ENCODE measurements around the gene GDF3.

GDF3 gene

DNA sequence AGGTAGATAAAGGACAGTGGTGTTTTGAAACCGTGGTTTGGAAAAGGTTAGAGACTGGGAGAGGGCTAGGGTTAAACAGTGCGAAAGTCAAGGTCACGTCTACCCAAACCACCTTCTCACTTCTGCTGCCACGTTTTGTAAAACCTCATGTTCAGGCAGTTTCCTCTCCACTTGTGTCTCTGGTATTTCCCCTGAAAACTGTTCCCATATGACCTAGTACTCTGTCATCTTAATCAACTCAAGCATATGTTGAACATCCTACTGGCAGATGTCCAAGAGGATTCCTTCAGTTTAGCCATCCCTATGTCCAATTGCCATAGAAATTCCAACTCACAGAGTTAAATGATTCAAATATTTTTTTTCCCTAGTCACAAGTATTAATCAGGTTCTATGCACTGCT, 34.2 kb upstream of the GDF3 start:
- TF ChIP-seq EZH2 (IDR thresholded peaks at IDR 0.05; ENCODE audit: borderline replicate concordance, low read length): no peak
- TF ChIP-seq, protein P1, sequence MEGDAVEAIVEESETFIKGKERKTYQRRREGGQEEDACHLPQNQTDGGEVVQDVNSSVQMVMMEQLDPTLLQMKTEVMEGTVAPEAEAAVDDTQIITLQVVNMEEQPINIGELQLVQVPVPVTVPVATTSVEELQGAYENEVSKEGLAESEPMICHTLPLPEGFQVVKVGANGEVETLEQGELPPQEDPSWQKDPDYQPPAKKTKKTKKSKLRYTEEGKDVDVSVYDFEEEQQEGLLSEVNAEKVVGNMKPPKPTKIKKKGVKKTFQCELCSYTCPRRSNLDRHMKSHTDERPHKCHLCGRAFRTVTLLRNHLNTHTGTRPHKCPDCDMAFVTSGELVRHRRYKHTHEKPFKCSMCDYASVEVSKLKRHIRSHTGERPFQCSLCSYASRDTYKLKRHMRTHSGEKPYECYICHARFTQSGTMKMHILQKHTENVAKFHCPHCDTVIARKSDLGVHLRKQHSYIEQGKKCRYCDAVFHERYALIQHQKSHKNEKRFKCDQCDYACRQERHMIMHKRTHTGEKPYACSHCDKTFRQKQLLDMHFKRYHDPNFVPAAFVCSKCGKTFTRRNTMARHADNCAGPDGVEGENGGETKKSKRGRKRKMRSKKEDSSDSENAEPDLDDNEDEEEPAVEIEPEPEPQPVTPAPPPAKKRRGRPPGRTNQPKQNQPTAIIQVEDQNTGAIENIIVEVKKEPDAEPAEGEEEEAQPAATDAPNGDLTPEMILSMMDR (IDR thresholded peaks at IDR 0.05; ENCODE audit: low read length): no peak
- no peaks in the 10 kb centered on the region for H3K4me1 ChIP-seq (ENCODE audit: insufficient read depth, low read length, severe bottlenecking)
- no peak overlapping the region for H3K4me2 ChIP-seq (ENCODE audit: low read length)
- no peaks in the 10 kb centered on the region for H3K9me3 ChIP-seq (ENCODE audit: low read length)
- no peak overlapping the region for H3K4me3 ChIP-seq (ENCODE audit: low read depth, low read length, poor library complexity, severe bottlenecking)
- no peaks in the 10 kb centered on the region for H3K36me3 ChIP-seq (ENCODE audit: insufficient read depth, low read length)
- H2AFZ ChIP-seq (ENCODE audit: low read length): no peak overlapping the region
- no peak overlapping the region for H3K9ac ChIP-seq (ENCODE audit: low read length)
- no peaks in the 10 kb centered on the region for H3K27me3 ChIP-seq (ENCODE audit: insufficient read depth, low read length)
- H3K79me2 ChIP-seq (ENCODE audit: insufficient read depth, low read length): no peaks in the 10 kb centered on the region
- H4K20me1 ChIP-seq (ENCODE audit: insufficient read depth, low read length): no peaks in the 10 kb centered on the region
- no peaks in the 10 kb centered on the region for H3F3A ChIP-seq (ENCODE audit: insufficient read depth, low read length)
- H3K9me2 ChIP-seq (ENCODE audit: low read depth, low read length): no peaks in the 10 kb centered on the region
- no peak overlapping the region for H3K27ac ChIP-seq (ENCODE audit: low read depth, low read length, poor library complexity, severe bottlenecking)

DNA sequence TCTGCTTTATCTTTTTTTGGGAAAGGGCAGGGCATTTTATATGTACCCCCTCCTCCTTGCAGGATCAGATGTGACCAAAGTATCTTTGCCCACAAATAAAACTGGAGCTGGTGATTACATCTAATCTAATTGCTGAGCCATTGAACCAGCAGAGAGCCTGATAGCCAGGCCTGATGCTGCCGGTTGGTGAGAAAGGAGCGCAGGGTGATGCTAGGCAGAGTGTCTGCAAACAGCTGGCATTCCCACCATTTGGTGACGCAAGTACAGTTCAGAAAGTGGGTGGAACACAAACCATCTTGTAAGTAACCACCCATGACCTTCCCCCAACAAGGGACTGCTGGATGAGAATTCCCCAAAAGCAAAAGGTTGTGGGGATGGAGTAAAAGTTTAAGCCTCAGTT, 28.4 kb upstream of the GDF3 start:
- H3K4me2 ChIP-seq (ENCODE audit: low read length): no peak overlapping the region

DNA sequence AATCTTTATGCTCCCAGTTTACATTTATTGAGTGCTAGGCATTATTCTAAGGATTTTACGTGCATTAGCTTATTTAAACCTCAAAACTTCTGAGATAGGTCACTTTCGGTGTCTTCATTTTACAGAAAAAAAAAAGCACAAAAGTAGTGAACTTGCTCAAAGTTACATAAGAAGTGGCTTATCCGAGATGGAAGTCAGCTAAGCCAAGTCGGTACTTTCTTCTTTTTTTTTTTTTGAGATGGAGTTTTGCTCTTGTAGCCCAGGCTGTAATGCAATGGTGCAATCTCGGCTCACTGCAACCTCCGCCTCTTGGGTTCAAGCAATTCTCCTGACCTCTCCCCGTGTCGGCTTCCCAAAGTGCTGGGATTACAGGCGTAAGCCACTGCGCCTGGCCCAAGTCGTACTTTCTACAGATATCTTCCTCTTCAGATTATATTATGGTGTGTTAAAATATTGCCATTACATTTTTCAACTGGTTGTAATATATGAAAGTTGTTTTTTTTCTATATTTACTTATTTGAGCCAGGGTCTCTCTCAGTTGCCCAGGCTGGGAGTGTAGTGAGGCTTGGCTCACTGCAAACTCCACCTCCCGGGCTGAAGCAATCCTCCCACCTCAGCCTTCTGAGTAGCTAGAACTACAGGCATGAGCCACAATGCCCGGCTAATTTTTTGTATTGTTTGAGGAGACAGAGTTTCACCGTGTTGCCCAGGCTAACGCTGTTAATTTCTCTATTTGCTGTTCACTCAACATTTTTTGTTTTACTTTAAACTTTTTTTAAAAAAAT, 24.6 kb upstream of the GDF3 start:
- H3K27ac ChIP-seq (ENCODE audit: low read depth, low read length, poor library complexity, severe bottlenecking): no peak overlapping the region
- no peak overlapping the region for H3K4me3 ChIP-seq (ENCODE audit: low read depth, low read length, poor library complexity, severe bottlenecking)
- H3K4me2 ChIP-seq (ENCODE audit: low read length): no peak overlapping the region
- H3F3A ChIP-seq (ENCODE audit: insufficient read depth, low read length): no peaks in the 10 kb centered on the region
- TF ChIP-seq, protein P1 (IDR thresholded peaks at IDR 0.05; ENCODE audit: low read length): no peak
- no peak for TF ChIP-seq EZH2 (IDR thresholded peaks at IDR 0.05; ENCODE audit: borderline replicate concordance, low read length)
- no peaks in the 10 kb centered on the region for H3K79me2 ChIP-seq (ENCODE audit: insufficient read depth, low read length)
- no peaks in the 10 kb centered on the region for H4K20me1 ChIP-seq (ENCODE audit: insufficient read depth, low read length)
- H3K9me3 ChIP-seq (ENCODE audit: low read length): no peaks in the 10 kb centered on the region
- no peak overlapping the region for H3K9ac ChIP-seq (ENCODE audit: low read length)
- H3K27me3 ChIP-seq (ENCODE audit: insufficient read depth, low read length): no peaks in the 10 kb centered on the region
- H2AFZ ChIP-seq (ENCODE audit: low read length): no peak overlapping the region
- no peaks in the 10 kb centered on the region for H3K4me1 ChIP-seq (ENCODE audit: insufficient read depth, low read length, severe bottlenecking)
- no peaks in the 10 kb centered on the region for H3K36me3 ChIP-seq (ENCODE audit: insufficient read depth, low read length)
- H3K9me2 ChIP-seq (ENCODE audit: low read depth, low read length): no peaks in the 10 kb centered on the region

More for the DNA sequence above, 28.4 kb upstream of the GDF3 start:
- no peaks in the 10 kb centered on the region for H3K9me2 ChIP-seq (ENCODE audit: low read depth, low read length)
- H3K9me3 ChIP-seq (ENCODE audit: low read length): no peaks in the 10 kb centered on the region
- no peak overlapping the region for H3K9ac ChIP-seq (ENCODE audit: low read length)
- H3K27ac ChIP-seq (ENCODE audit: low read depth, low read length, poor library complexity, severe bottlenecking): no peak overlapping the region
- TF ChIP-seq, protein P1 (IDR thresholded peaks at IDR 0.05; ENCODE audit: low read length): no peak
- no peak for TF ChIP-seq EZH2 (IDR thresholded peaks at IDR 0.05; ENCODE audit: borderline replicate concordance, low read length)
- H3F3A ChIP-seq (ENCODE audit: insufficient read depth, low read length): no peaks in the 10 kb centered on the region
- no peaks in the 10 kb centered on the region for H3K36me3 ChIP-seq (ENCODE audit: insufficient read depth, low read length)
- H2AFZ ChIP-seq (ENCODE audit: low read length): no peak overlapping the region
- no peaks in the 10 kb centered on the region for H3K4me1 ChIP-seq (ENCODE audit: insufficient read depth, low read length, severe bottlenecking)
- no peaks in the 10 kb centered on the region for H4K20me1 ChIP-seq (ENCODE audit: insufficient read depth, low read length)
- no peak overlapping the region for H3K4me3 ChIP-seq (ENCODE audit: low read depth, low read length, poor library complexity, severe bottlenecking)
- no peaks in the 10 kb centered on the region for H3K27me3 ChIP-seq (ENCODE audit: insufficient read depth, low read length)
- no peaks in the 10 kb centered on the region for H3K79me2 ChIP-seq (ENCODE audit: insufficient read depth, low read length)

Measured in OCI-LY1 (cell line).